Ovary (tissue), 9 donors: ENCODE data around the gene RNF212. TPM values are rescaled to one million over a fixed set of nuclear protein-coding genes. Genes with fewer than 3 reads are reported as not detected.

ENCODE experiments used
- DNase-seq, 5 donors: peaks; one replicate each; pipeline ENCODE4 v3.0.0-alpha.2; 2019 to 2020
- H3K27ac ChIP-seq, 2 donors: fragments of 200-600 bp; one replicate each; pipeline versions ENCODE4 v1.5.1 to v1.8.0; 2019 to 2022
- H3K27me3 ChIP-seq: fragments of 200-600 bp; one replicate; pipeline ENCODE4 v1.8.0; 2022
- H3K36me3 ChIP-seq: fragments of 200-600 bp; sonication (generic); one replicate; pipeline ENCODE4 v1.5.1; 2019
- H3K4me1 ChIP-seq: one replicate; pipeline ENCODE4 v1.8.1; 2013; ENCODE audit warnings: mild to moderate bottlenecking, moderate library complexity; ENCODE audit not compliant: insufficient read depth
- H3K4me3 ChIP-seq: fragments of 200-600 bp; sonication (generic); one replicate; pipeline ENCODE4 v1.5.1; 2017
- H3K9me3 ChIP-seq, 2 donors: fragments of 200-600 bp in 1 of 2; sonication (generic) in 1 of 2; one replicate each; pipeline versions ENCODE4 v1.5.1 to v1.8.1; 2013 to 2019; ENCODE audit warnings: mild to moderate bottlenecking in 1 of 2, moderate library complexity in 1 of 2
- CTCF ChIP-seq, 3 donors: fragments of 450-650 bp in 2 of 3; fragments of 200-600 bp in 1 of 3; IDR thresholded peaks; one replicate each; pipeline versions ENCODE4 v1.5.1 to v1.8.0; 2016 to 2022; ENCODE audit warnings: antibody characterized with exemption in 3 of 3, mild to moderate bottlenecking in 1 of 3
- EP300 ChIP-seq: sonication (generic); formaldehyde crosslinking; IDR thresholded peaks from one replicate; pipeline ENCODE4 v1.6.1; 2017; ENCODE audit warnings: antibody characterized with exemption
- POLR2A ChIP-seq: fragments of 450-650 bp; IDR thresholded peaks from one replicate; pipeline ENCODE4 v1.6.1; 2017; ENCODE audit warnings: antibody characterized with exemption, mild to moderate bottlenecking, moderate library complexity
- WGBS, 3 donors: extraction: QIAGEN DNeasy Blood & Tissue Kit in 1 of 3; methylation state at CpG; one replicate each; pipeline versions ENCODE4 v1.1.5 to v1.1.7; 2013 to 2017; 5-methylcytosine and 5-hydroxymethylcytosine counted together
- intact Hi-C, 4 donors: fragments of 100-400 bp; cut with DNase I; formaldehyde crosslinking; loops; one replicate each; pipeline versions ENCODE4 v1.11.0 to v1.15.1; 2022 to 2023
- polyA plus RNA-seq, 2 donors: library from polyadenylated mRNA; stranded (reverse); fragments of 200-250 nt in 1 of 2; fragments of 350-450 nt in 1 of 2; fragmentation: Illumina TruSeq in 1 of 2; extraction: RNeasy Lipid Tissue Mini Kit (QIAGEN cat#74804) in 1 of 2; gene quantifications; one replicate each; pipeline ENCODE4 v1.2.3, GENCODE V29; 2013 to 2014
- total RNA-seq, 7 donors: library from RNA; depleted of rRNA in 2 of 7; stranded (reverse); fragments of >200 nt in 2 of 7; fragmentation: NEBNext Ultra II Directional in 3 of 7; extraction: Animal tissue kit (Norgen Biotek cat#: 25700) in 3 of 7; gene quantifications; one replicate each; pipeline versions ENCODE4 v1.1.0 to v1.2.4, GENCODE V29; 2016 to 2023
- donor health status: DM: no; HTN: no; CAD: no; lungs with moderate emphysema.
- donor health status: DM: no; HTN: no; CAD: no.
- donor health status: Bipolar disorder and iron deficiency.
- donor health status: DM: yes; HTN: yes; CAD: no.
- donor health status: DM: no; HTN: no; CAD: no.
- donor health status: DM: yes; HTN: yes; CAD: no.

Gene RNF212
- total and polyA plus RNA-seq, 9 donors: 6.2 to 31.0 (median 14.1) TPM

- no peak overlapping the region for H3K4me3 ChIP-seq
- TF ChIP-seq POLR2A (no peak), EP300 (no peak), CTCF (IDR thresholded peaks at IDR 0.05) (no peak)
- H3K36me3 ChIP-seq: no peaks in the 10 kb centered on the region
- no peak overlapping the region for H3K27ac ChIP-seq
- no peaks in the 10 kb centered on the region for H3K27me3 ChIP-seq
- no peaks in the 10 kb centered on the region for H3K9me3 ChIP-seq
- 63 to 69% (median 69%) methylated on average over 17 of the region's 17 CpGs for WGBS, 3 donors
- peaks cover 9% of the 10 kb centered on the region for H3K4me1 ChIP-seq
- intact Hi-C loops: no loop called here
- no peak for DNase-seq
Observed at GRCh38 chr4:1026115-1026514, 87.2 kb downstream of the RNF212 start.

- H3K27ac ChIP-seq: no peak overlapping the region
- H3K4me3 ChIP-seq: no peak overlapping the region
- 85 to 87% (median 86%) methylated on average over 32 of the region's 32 CpGs for WGBS, 3 donors
- intact Hi-C loops: no loop called here
- no peaks in the 10 kb centered on the region for H3K36me3 ChIP-seq
- TF ChIP-seq CTCF (IDR thresholded peaks at IDR 0.05) (no peak), POLR2A (no peak), EP300 (no peak)
- peaks cover 2% of the 10 kb centered on the region for H3K4me1 ChIP-seq
- no peaks in the 10 kb centered on the region for H3K9me3 ChIP-seq
- DNase-seq: no peak
- no peaks in the 10 kb centered on the region for H3K27me3 ChIP-seq
Observed at GRCh38 chr4:1024882-1025545, 88.3 kb downstream of the RNF212 start.

- no peak for TF ChIP-seq EP300
- TF ChIP-seq POLR2A: no peak
- no peak for TF ChIP-seq CTCF (IDR thresholded peaks at IDR 0.05)
- H3K4me3 ChIP-seq: no peak overlapping the region
- H3K27ac ChIP-seq: no peak overlapping the region
- peaks cover 3% of the 10 kb centered on the region for H3K4me1 ChIP-seq
- no peak for DNase-seq
- intact Hi-C loops: no loop called here
- H3K36me3 ChIP-seq: no peaks in the 10 kb centered on the region
- H3K9me3 ChIP-seq: no peaks in the 10 kb centered on the region
- H3K27me3 ChIP-seq: no peaks in the 10 kb centered on the region
- WGBS, 3 donors: 94 to 96% (median 94%) methylated on average over 77 to 83 of the region's 83 CpGs
Observed at GRCh38 chr4:1023895-1024740, 89.2 kb downstream of the RNF212 start.

GRCh38 chr4:1023075-1023640, 90.2 kb downstream of the RNF212 start:
- intact Hi-C loops: no loop called here

More at GRCh38 chr4:1023075-1023640, 90.2 kb downstream of the RNF212 start:
- no peak overlapping the region for H3K27ac ChIP-seq
- peaks cover 10% of the 10 kb centered on the region for H3K4me1 ChIP-seq
- DNase-seq: no peak
- no peaks in the 10 kb centered on the region for H3K9me3 ChIP-seq
- TF ChIP-seq POLR2A: no peak
- no peak for TF ChIP-seq EP300
- TF ChIP-seq CTCF (IDR thresholded peaks at IDR 0.05): no peak
- H3K4me3 ChIP-seq: no peak overlapping the region
- H3K27me3 ChIP-seq: no peaks in the 10 kb centered on the region
- 88 to 89% (median 89%) methylated on average over 19 to 20 of the region's 20 CpGs for WGBS, 3 donors
- no peaks in the 10 kb centered on the region for H3K36me3 ChIP-seq
